ENCODE measurements around the gene ERVH48-1.
"Not testable (repeated sequence)": the region's sequence is repeated elsewhere in the genome, so short reads cannot be mapped to it uniquely, and the experiment has no call there.

The ERVH48-1 gene

GRCh38 chr21:42883921-42884320 is 41.5 kb downstream of the ERVH48-1 start:
- in situ Hi-C loops (cut with HindIII; ENCODE audit: low pct_ligation_motif_present, low sequenced_read_pairs) = no loop called here
- no peak overlapping the region for H3K27ac ChIP-seq
- H3K4me3 ChIP-seq (ENCODE audit: low read depth, low read length) = no peak overlapping the region
- H3K36me3 ChIP-seq (replicated peaks) = no peaks in the 10 kb centered on the region
- DNase-seq = no peak
- H3K27me3 ChIP-seq (replicated peaks) = no peaks in the 10 kb centered on the region
- no peak for TF ChIP-seq CTCF (IDR thresholded peaks at IDR 0.05; ENCODE audit: low read depth, low read length, missing control alignments)

GRCh38 chr21:42880352-42880751 is 45.1 kb downstream of the ERVH48-1 start:
- in situ Hi-C loops (cut with HindIII; ENCODE audit: low pct_ligation_motif_present, low sequenced_read_pairs) = no loop called here
- DNase-seq = no peak
- H3K4me3 ChIP-seq (ENCODE audit: low read depth, low read length) = peak overlapping the region; percentile 95
- no peak overlapping the region for H3K27ac ChIP-seq
- H3K36me3 ChIP-seq (replicated peaks) = peaks cover 11% of the 10 kb centered on the region
- no peaks in the 10 kb centered on the region for H3K27me3 ChIP-seq (replicated peaks)
- no peak for TF ChIP-seq CTCF (IDR thresholded peaks at IDR 0.05; ENCODE audit: low read depth, low read length, missing control alignments)

DNA sequence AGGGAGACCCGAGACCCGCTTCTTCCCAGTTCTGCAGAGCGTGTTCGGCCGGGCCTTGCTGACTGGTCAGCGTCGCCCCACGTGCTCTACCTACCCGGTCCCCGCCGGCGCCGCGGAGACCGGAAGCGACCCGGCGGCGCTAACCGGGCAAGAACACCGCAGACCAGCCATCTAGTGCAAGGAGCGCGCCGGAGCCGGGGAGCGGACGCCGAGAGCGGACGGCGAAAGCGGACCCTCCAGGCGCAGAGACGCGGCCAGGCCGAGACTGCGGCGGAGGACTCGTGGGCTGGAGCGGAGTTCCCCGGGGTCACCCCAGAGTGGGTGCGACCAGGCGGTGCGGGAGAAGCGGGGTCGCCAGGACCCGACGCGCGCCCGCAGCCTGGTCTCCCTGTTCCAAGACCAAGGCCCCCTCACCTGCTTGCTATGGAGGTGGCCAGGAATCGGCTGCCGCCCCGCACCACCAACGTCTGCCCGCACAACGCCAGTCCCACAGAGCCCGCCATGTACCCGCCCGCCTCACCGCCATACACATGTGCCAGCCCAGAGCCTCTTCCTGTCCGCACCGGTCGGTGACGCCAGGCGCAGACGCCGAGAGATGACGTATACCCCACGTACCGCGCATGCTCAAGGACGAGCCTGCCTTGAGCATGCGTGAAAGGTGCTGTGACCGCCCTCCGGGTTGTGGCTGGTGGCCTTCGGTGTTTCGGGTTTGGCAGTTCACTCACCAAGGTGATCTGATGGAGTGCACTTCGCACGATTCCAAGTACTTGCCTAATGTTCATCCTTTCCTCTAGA is 46.2 kb downstream of the ERVH48-1 start, which contains the start of gene WDR4:
Gene WDR4 (minus strand): TSS at position 547 of the 795 bp plus-strand sequence. CDS start 44 bp downstream, at position 503.
- Histone ChIP-seq H3K27me3 (replicated peaks) (no peaks in the 10 kb centered on the region), H3K36me3 (replicated peaks) (peaks cover 17% of the 10 kb centered on the region), H3K27ac (peak within 1 kb of the TSS; percentile 81), H3K4me3 (ENCODE audit: low read depth, low read length) (peak within 1 kb of the TSS; percentile 95)
- peak; percentile 97 for DNase-seq
- TF ChIP-seq CTCF (IDR thresholded peaks at IDR 0.05; ENCODE audit: low read depth, low read length, missing control alignments) = no peak
- in situ Hi-C loops (cut with HindIII; ENCODE audit: low pct_ligation_motif_present, low sequenced_read_pairs) = no loop called here

DNA sequence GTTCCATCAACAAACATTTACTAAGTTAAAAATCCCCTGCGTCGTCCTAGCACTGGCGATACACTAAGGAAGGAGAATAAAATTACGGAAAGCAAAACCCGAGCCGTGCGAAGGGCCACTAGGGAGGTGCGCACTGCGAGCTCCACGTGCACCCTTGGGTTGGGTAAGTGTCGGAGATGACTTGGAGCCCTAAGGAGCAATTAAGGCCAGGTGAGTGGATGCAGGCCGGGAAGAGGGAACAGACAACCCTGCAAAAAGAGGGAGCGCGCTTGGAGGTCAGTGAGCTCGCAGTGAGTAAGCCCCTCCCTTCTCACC is 46.8 kb downstream of the ERVH48-1 start:
- Histone ChIP-seq H3K27ac (peak overlapping the region; percentile 81), H3K27me3 (replicated peaks) (no peaks in the 10 kb centered on the region), H3K4me3 (ENCODE audit: low read depth, low read length) (peak overlapping the region; percentile 95), H3K36me3 (replicated peaks) (peaks cover 20% of the 10 kb centered on the region)
- peak; percentile 1 for DNase-seq
- TF ChIP-seq CTCF (IDR thresholded peaks at IDR 0.05; ENCODE audit: low read depth, low read length, missing control alignments) = no peak
- in situ Hi-C loops (cut with HindIII; ENCODE audit: low pct_ligation_motif_present, low sequenced_read_pairs) = no loop called here

DNA sequence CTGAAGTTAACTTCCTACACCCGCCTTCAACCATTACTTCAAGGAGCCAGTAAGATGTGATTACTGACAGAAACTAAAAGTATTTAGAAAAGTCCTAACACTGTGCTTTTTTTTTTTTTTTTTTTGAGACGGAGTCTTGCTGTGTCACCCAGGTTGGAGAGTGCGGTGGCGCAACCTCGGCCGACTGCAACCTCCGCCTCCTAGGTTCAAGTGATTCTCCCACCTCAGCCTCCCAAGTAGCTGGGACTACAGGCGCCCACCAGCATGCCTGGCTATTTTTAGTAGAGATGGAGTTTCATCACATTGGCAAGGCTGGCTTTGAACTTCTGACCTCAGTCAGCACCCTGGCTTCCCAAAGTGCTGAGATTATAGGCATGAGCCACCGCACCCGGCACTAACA is 49.6 kb downstream of the ERVH48-1 start:
- in situ Hi-C loops (cut with HindIII; ENCODE audit: low pct_ligation_motif_present, low sequenced_read_pairs); H3K4me3 ChIP-seq (ENCODE audit: low read depth, low read length); H3K27me3 ChIP-seq (replicated peaks); DNase-seq; H3K27ac ChIP-seq: not testable (repeated sequence)
- peaks cover 48% of the 10 kb centered on the region for H3K36me3 ChIP-seq (replicated peaks)

DNA sequence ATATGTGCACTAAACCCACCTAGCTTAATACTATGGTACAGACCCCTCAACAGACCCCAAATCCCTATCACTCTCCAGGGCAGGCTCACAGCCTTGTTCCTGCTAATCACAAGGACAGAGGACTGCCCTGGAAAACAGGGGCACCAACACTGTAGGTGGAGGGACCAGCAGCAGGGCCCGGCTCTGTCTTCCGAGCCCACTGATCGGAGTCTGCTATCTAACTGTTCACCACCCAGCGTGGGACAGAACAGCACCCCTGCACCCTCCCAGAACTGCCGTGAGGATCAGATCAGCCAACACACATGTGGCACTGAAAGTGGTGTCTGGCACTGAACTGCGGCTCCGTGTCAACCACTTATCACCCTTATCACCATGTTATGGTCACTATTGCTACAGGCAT is 52.3 kb downstream of the ERVH48-1 start:
- in situ Hi-C loops (cut with HindIII; ENCODE audit: low pct_ligation_motif_present, low sequenced_read_pairs) = no loop called here
- H3K27ac ChIP-seq = no peak overlapping the region
- no peak for DNase-seq
- peaks cover 72% of the 10 kb centered on the region for H3K36me3 ChIP-seq (replicated peaks)
- TF ChIP-seq CTCF (IDR thresholded peaks at IDR 0.05; ENCODE audit: low read depth, low read length, missing control alignments) = no peak
- H3K4me3 ChIP-seq (ENCODE audit: low read depth, low read length) = no peak overlapping the region
- no peaks in the 10 kb centered on the region for H3K27me3 ChIP-seq (replicated peaks)
